NOMO-1 treated with dmso at 0.1 percent for 144 hours (cell line): ENCODE data around the gene KLK8.
"Not testable (repeated sequence)": the region's sequence is repeated elsewhere in the genome, so short reads cannot be mapped to it uniquely, and the experiment has no call there.

ENCODE experiments used
- DNase-seq: peaks from one replicate; lab custom pipeline; 2025; ENCODE audit not compliant: unreplicated experiment; lab: John Stamatoyannopoulos, UW

KLK8 gene

DNA sequence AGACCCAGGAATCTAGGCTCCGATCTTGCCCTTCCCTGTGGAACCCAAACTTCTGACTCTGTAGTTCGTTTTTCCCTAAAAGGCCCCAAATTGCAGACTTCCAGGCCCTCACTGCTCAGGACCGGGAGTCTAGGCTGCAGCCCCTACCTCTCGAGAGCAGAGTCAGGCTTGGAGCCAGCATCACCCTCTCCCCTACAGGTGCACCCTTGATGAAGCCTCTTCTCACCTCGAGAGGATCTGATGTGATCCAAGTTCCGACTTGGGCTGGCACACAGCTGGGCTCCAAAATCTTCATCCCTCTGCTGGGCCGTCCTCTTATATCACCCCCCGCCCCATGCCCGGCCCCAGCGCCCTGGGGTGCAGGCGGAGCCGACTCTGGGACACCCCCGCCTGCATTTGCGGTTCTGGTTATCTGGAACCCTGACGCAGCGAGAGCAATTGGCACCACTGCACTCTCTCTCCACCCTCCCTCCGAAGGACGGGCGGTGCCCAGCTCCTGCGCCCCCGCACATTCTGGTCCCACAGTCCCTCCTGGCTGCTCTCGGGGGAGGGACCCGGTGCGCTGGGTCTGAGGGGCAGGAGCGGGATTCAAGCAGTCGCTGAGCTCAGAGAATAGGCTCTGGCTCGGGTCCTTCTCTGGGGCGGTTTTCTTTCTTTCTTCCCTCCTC is 17.6 kb downstream of the KLK8 start, which contains the start of gene KLK7:
Gene KLK7, minus strand, starts transcription at position 293 of the 668 bp plus-strand sequence. CDS start 1,518 bp downstream, outside the sequence.
- DNase-seq: no peak

DNA sequence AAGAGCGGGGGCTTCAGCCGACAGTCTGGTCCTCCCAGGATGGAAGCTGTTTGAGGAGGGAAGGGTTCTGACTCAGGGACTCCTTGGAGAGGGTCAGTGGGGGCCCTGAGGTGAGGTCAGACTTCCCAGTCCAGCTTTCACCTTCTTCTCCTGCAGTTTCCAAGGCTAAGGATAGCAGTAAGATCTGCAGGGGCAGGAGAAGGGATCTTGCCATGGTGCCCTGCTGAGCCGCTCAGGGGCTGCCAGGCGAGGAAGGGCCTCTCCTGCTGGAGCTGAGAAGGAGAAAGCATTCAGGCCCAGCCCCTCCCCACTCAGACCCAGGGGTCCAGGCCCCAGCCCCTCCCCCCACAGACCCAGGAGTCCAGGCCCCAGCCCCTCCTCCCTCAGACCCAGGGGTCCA is 19.2 kb downstream of the KLK8 start:
- DNase-seq: no peak

- no peak for DNase-seq
Observed at GRCh38 chr19:50981587-50982146, 19.7 kb downstream of the KLK8 start.

- DNase-seq: no peak
Observed at GRCh38 chr19:50980208-50980607, 21.2 kb downstream of the KLK8 start.

- DNase-seq: no peak
Observed at GRCh38 chr19:50979758-50980157, 21.6 kb downstream of the KLK8 start.

DNA sequence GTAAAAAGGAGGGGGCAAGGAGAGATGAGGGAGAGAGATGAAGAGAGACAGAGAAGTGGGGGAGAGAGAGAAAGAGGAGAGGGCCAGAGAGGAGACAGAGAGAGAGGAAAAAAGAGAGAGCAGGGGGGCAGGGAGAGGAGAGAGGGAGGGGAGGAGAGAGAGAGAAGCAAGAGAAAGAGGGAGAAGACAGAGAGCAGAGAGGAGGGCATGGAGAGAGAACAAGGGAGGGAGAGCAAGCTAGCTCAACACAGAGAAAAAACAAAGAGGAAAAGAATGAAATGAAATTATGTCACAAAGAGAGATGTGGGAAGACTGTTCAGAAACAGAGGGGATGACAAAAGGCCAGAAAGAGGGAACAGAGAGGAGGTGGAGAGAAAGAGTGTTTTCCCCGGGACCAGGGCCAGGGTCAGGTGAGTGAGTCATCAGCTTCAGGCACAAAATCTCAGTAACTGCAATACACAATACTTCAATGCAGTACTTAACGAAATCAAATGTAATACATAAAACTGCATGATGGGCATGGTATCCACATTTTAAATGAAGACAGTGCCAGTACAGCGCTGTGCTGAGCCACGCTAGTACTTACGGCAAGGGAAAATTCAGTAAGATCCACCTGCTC is 22.5 kb downstream of the KLK8 start:
- no peak for DNase-seq

DNA sequence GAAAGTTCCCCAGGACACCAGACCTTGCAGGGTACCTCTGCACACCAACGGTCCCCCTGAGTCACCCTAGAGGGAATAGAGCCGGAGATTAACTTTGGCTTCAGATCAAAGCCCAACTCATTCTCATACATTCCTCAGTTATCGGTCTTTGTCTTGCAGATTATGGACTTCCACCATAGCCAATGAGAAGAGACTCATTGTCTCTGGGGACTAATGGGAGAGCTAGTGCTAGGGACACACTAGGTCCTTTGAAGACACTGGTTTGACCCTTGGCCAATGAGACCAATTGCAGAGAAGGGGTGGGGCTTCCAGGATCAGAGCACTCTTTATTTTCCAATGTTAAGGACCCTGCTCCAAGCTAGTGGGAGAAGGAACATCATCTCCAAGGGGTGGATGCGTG is 23.8 kb downstream of the KLK8 start:
- no peak for DNase-seq

DNA sequence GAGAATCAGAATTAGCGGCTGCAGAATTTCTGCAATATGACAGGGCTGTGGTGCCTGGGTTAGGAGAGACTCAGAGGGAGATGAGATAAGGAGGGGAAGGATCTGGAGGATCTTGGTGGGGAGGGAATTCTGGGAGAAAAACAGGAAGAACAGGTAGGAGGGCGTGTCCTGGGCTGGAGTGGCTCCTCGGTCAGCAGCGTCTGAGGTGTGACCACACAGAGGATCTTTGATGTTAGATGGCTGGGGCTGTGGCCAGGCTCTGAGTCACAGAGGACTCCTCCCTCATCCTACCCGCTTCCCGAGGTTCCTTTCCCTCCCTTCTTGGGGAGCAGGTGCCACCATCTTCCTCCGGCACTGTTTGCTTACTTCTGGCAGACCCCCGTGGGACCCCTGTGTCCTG is 25.6 kb downstream of the KLK8 start:
- no peak for DNase-seq

DNA sequence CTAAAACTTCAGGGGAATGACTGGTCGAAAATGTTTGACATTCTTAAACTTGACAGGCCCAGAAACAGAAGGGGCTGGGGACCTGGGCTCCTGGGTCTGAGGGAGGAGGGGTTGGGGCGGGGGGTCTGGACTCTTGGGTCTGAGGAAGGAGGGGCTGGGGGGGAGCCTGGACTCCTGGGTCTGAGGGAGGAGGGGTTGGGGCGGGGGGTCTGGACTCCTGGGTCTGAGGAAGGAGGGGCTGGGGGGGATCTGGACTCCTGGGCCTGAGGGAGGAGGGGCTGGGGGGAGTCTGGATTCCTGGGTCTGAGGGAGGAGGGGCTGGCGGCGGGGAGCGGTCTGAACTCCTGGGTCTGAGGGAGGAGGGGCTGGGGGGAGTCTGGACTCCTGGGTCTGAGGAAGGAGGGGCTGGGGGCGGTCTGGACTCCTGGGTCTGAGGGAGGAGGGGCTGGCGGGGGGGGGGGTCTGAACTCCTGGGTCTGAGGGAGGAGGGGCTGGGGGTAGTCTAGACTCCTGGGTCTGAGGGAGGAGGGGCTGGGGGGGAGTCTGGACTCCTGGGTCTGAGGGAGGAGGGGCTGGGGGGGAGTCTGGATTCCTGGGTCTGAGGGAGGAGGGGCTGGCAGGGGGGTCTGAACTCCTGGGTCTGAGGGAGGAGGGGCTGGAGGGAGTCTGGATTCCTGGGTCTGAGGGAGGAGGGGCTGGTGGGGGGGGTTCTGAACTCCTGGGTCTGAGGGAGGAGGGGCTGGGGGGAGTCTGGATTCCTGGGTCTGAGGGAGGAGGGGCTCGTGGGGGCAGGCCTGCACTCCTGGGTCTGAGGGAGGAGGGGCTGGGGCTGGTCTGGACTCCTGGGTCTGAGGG is 26.5 kb downstream of the KLK8 start:
- no peak for DNase-seq

- no peak for DNase-seq
Observed at GRCh38 chr19:50972795-50973376, 28.5 kb downstream of the KLK8 start.

DNA sequence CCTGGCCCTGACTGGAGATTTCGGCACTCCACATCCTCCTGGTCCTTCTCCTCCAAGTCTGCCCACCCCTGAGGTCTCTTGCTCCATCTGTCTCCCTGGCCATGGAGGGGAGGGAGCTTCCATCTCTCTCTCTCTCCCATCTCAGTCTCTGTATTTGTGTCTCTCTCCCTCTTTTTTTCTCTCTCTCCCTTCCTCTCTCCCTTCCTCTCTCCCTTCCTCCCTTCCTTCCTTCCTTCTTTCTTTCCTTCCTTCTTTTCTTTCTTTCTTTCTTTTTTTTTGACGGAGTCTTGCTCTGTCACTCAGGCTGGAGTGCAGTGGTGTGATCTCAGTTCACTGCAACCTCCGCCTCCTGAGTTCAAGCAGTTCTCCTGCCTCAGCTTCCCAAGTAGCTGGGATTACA is 31.6 kb downstream of the KLK8 start:
- DNase-seq: not testable (repeated sequence)

- no peak for DNase-seq
Observed at GRCh38 chr19:50969413-50969760, 32.0 kb downstream of the KLK8 start, which contains the start of gene KLK6. TSS of gene KLK6 (minus strand) at chr19:50969591. CDS start at chr19:50968104, 1,487 bp downstream.

DNA sequence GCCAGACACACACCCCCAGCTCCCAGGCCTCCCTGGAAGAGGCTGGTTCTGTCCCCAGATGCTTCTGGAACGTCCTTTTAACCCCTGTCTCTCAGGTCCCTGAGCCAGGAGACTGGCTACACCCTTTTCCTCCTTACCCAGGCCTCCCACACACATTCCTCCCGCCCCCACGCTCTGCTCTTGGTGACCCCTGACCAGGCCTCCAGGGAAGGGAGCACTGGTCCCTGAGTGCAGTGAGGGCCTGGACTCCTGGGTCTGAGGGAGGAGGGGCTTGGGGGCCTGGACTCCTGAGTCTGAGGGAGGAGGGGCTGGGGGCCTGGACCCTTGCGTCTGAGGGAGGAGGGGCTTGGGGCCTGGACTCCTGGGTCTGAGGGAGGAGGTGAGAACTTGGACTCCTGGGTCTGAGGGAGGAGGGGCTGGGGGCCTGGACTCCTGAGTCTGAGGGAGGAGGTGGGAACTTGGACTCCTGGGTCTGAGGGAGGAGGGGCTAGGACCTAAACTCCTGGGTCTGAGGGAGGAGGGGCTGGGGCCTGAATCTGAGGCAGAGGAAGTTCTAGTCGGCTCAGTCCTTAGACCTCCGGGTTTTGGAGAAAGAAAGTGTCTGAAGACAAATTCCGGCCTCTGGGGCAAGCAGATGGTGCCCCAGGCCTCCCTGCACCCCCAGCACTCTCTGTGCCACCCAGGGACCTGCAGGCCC is 32.5 kb downstream of the KLK8 start:
- DNase-seq: no peak

GRCh38 chr19:50967929-50968715 is 33.3 kb downstream of the KLK8 start:
- no peak for DNase-seq

- no peak for DNase-seq
Observed at GRCh38 chr19:50964266-50964665, 37.1 kb downstream of the KLK8 start.

GRCh38 chr19:50963381-50963780 is 38.0 kb downstream of the KLK8 start:
- no peak for DNase-seq

- DNase-seq: no peak
Observed at GRCh38 chr19:50962245-50962644, 39.2 kb downstream of the KLK8 start.

DNA sequence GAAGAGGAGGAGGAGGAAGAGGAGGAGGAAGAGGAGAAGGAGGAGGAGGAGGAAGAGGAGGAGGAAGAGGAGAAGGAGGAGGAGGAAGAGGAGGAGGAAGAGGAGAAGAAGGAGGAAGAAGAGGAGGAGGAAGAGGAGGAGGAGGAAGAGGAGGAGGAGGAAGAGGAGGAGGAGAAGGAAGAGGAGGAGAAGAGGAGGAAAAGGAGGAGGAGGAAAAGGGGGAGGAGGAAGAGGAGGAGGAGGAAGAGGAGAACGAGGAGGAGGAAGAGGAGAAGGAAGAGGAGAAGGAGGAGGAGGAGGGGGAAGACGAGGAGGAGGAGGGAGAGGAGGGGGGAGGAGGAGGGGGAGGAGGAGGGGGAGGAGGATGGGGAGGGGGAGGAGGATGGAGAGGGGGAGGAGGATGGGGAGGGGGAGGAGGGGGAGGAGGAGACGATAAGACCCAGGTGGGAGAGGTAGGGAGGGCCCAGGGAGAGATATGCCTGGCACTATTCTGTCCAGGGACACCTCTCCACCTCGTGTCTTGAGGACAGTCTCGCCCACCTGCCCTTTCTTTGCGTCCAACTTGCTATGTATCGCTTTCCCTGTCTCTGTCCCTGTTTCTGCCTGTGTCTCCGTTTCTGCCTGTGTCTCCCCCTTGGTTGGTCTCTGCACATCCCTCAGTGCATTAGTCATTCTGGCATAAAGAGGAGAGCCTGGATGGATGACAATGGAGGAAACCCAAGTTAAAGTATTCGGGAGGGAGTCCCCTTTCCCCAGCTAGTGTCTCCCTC is 41.5 kb downstream of the KLK8 start:
- no peak for DNase-seq

GRCh38 chr19:50957587-50957986 is 43.8 kb downstream of the KLK8 start:
- DNase-seq: no peak
